Measurements from ENCODE around the gene WDR88. TPM values are rescaled to one million over a fixed set of nuclear protein-coding genes. Genes with fewer than 3 reads are reported as not detected.

WDR88 gene
- polyA plus RNA-seq, 3 donors: not detected

- no peak for DNase-seq
- intact Hi-C loops (cut with micrococcal nuclease): loop anchor here (5.0 to 10.0 kb wide), 2 partner anchors 642 to 645 kb away; no protein-coding TSS in a partner anchor
Observed at GRCh38 chr19:33129901-33130300, 2.0 kb upstream of the WDR88 start.

GRCh38 chr19:33130433-33130832 lies 1.5 kb upstream of the WDR88 start:
- intact Hi-C loops (cut with micrococcal nuclease): no loop called here
- Mint-ChIP-seq H3K36me3 (peaks cover 40 to 57% of the 10 kb centered on the region in 2 donors), H3K27ac (no peak overlapping the region), H3K4me3 (no peak overlapping the region), H3K27me3 (ENCODE audit: low read depth in 3 of 3) (peaks cover 15 to 22% (median 19%) of the 10 kb centered on the region in 3 donors), H3K4me1 (peaks cover 3% of the 10 kb centered on the region), H3K9me3 (peaks cover 0 to 7% (median 5%) of the 10 kb centered on the region in 7 donors)
- no peaks in the 10 kb centered on the region for H4K20me1 ChIP-seq (ENCODE audit: insufficient read depth, low read length)
- WGBS (ENCODE audit: insufficient coverage): 99% methylated on average over 5 of the region's 6 CpGs
- H3K4me1 ChIP-seq (ENCODE audit: control insufficient read depth in 1 of 2, insufficient read depth in 2 of 2, low read length in 2 of 2): peaks cover 3 to 4% of the 10 kb centered on the region in 2 donors
- H3K4me2 ChIP-seq (replicated peaks; ENCODE audit: extremely low read depth, low read length, poor library complexity, severe bottlenecking): no peak overlapping the region
- TF ChIP-seq CTCF (IDR thresholded peaks at IDR 0.05): no peak
- no peaks in the 10 kb centered on the region for H3K79me2 ChIP-seq (ENCODE audit: insufficient read depth, low read length)
- H2AFZ ChIP-seq (ENCODE audit: insufficient read depth, low read depth, low read length, poor library complexity, severe bottlenecking): no peak overlapping the region
- no peak for DNase-seq
- peaks cover 2 to 16% of the 10 kb centered on the region in 2 donors for H3K27me3 ChIP-seq (ENCODE audit: control insufficient read depth in 2 of 2, insufficient read depth in 2 of 2, low read length in 2 of 2)
- H3K4me3 ChIP-seq (replicated peaks in 1 of 3; ENCODE audit: low read depth in 2 of 3, low read length in 3 of 3): no peak overlapping the region
- no peaks in the 10 kb centered on the region for H3K9me3 ChIP-seq (replicated peaks in 1 of 2; ENCODE audit: control insufficient read depth in 1 of 2, insufficient read depth in 1 of 2, low read length in 2 of 2)
- H3K36me3 ChIP-seq (replicated peaks in 1 of 2; ENCODE audit: control insufficient read depth in 1 of 2, insufficient read depth in 2 of 2, low read length in 2 of 2): peaks cover 30 to 52% of the 10 kb centered on the region in 2 donors
- H3K27ac ChIP-seq (ENCODE audit: low read depth in 1 of 2, low read length in 2 of 2): no peak overlapping the region
- no peak overlapping the region for H3K9ac ChIP-seq (ENCODE audit: insufficient read depth, low read length, poor library complexity, severe bottlenecking)

More at GRCh38 chr19:33129901-33130300, 2.0 kb upstream of the WDR88 start:
- Mint-ChIP-seq H3K27me3 (ENCODE audit: low read depth in 3 of 3) (peaks cover 10 to 17% (median 15%) of the 10 kb centered on the region in 3 donors), H3K36me3 (peaks cover 46 to 63% of the 10 kb centered on the region in 2 donors), H3K9me3 (peaks cover 0 to 2% (median under 1%) of the 10 kb centered on the region in 7 donors), H3K27ac (peak overlapping the region in 1 of 7 donors; percentile 58), H3K4me3 (no peak overlapping the region), H3K4me1 (peaks cover 3% of the 10 kb centered on the region)
- no peaks in the 10 kb centered on the region for H3K79me2 ChIP-seq (ENCODE audit: insufficient read depth, low read length)
- no peak for TF ChIP-seq CTCF (IDR thresholded peaks at IDR 0.05)
- peaks cover 33 to 57% of the 10 kb centered on the region in 2 donors for H3K36me3 ChIP-seq (replicated peaks in 1 of 2; ENCODE audit: control insufficient read depth in 1 of 2, insufficient read depth in 2 of 2, low read length in 2 of 2)
- WGBS (ENCODE audit: insufficient coverage): 100% methylated on average over 3 of the region's 6 CpGs
- peaks cover 2 to 12% of the 10 kb centered on the region in 2 donors for H3K27me3 ChIP-seq (ENCODE audit: control insufficient read depth in 2 of 2, insufficient read depth in 2 of 2, low read length in 2 of 2)
- no peak overlapping the region for H3K4me2 ChIP-seq (replicated peaks; ENCODE audit: extremely low read depth, low read length, poor library complexity, severe bottlenecking)
- no peak overlapping the region for H3K4me3 ChIP-seq (replicated peaks in 1 of 3; ENCODE audit: low read depth in 2 of 3, low read length in 3 of 3)
- no peak overlapping the region for H2AFZ ChIP-seq (ENCODE audit: insufficient read depth, low read depth, low read length, poor library complexity, severe bottlenecking)
- H3K4me1 ChIP-seq (ENCODE audit: control insufficient read depth in 1 of 2, insufficient read depth in 2 of 2, low read length in 2 of 2): peaks cover 3 to 4% of the 10 kb centered on the region in 2 donors
- no peak overlapping the region for H3K9ac ChIP-seq (ENCODE audit: insufficient read depth, low read length, poor library complexity, severe bottlenecking)
- H3K27ac ChIP-seq (ENCODE audit: low read depth in 1 of 2, low read length in 2 of 2): no peak overlapping the region
- H4K20me1 ChIP-seq (ENCODE audit: insufficient read depth, low read length): no peaks in the 10 kb centered on the region
- no peaks in the 10 kb centered on the region for H3K9me3 ChIP-seq (replicated peaks in 1 of 2; ENCODE audit: control insufficient read depth in 1 of 2, insufficient read depth in 1 of 2, low read length in 2 of 2)
